Coronary artery (tissue), 2 donors: ENCODE measurements around the gene HMBS.
A peak's percentile ranks its signal among the peaks of the same experiment; 100 is the strongest.

Experiments
- DNase-seq: peaks from one replicate; pipeline ENCODE4 v3.0.0-alpha.2; 2017; ENCODE audit warnings: low spot score
- H3K27ac ChIP-seq, 2 donors: fragments of 200-600 bp; sonication (generic); one replicate each; pipeline ENCODE4 v1.5.1; 2016 to 2019
- H3K4me3 ChIP-seq: fragments of 200-600 bp; sonication (generic); 2 replicates; pipeline ENCODE4 v1.5.1; 2016; ENCODE audit warnings: mild to moderate bottlenecking, moderate library complexity
- CTCF ChIP-seq: fragments of 200-600 bp; sonication (generic); IDR thresholded peaks from one replicate; pipeline ENCODE4 v1.5.1; 2019; ENCODE audit warnings: antibody characterized with exemption

The HMBS gene

GRCh38 chr11:119089319-119089718, 4.6 kb downstream of the HMBS start:
- no peak for TF ChIP-seq CTCF
- Histone ChIP-seq H3K27ac (no peak overlapping the region), H3K4me3 (no peak overlapping the region)
- DNase-seq, result no peak

DNA sequence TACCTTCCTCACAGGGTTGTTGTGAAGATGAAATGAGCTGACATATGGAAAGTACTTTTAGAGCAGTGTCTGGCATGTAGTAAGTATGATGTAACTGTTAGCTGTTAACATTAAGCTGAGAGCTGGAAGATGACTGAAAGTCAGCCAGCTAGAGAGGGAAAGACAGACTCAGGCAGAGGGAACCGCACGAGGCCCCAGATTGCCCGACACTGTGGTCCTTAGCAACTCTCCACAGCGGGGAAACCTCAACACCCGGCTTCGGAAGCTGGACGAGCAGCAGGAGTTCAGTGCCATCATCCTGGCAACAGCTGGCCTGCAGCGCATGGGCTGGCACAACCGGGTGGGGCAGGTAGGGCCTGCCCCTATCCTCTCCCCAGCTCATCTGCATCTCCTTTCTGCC, 6.5 kb downstream of the HMBS start:
- DNase-seq, result no peak
- TF ChIP-seq CTCF, result no peak
- Histone ChIP-seq H3K27ac (no peak overlapping the region), H3K4me3 (no peak overlapping the region)

GRCh38 chr11:119091966-119092879, 7.5 kb downstream of the HMBS start:
- Histone ChIP-seq H3K4me3 (peak overlapping the region; percentile 92), H3K27ac (peak overlapping the region in 1 of 2 donors; percentile 47)
- TF ChIP-seq CTCF, result no peak
- DNase-seq, result no peak

- peak overlapping the region; percentile 92 for H3K4me3 ChIP-seq
- TF ChIP-seq CTCF, result no peak
- DNase-seq, result no peak
- peak overlapping the region; percentile 47 to 97 for H3K27ac ChIP-seq
These were observed 8.5 kb downstream of the HMBS start for GRCh38 chr11:119092880-119093842.

DNA sequence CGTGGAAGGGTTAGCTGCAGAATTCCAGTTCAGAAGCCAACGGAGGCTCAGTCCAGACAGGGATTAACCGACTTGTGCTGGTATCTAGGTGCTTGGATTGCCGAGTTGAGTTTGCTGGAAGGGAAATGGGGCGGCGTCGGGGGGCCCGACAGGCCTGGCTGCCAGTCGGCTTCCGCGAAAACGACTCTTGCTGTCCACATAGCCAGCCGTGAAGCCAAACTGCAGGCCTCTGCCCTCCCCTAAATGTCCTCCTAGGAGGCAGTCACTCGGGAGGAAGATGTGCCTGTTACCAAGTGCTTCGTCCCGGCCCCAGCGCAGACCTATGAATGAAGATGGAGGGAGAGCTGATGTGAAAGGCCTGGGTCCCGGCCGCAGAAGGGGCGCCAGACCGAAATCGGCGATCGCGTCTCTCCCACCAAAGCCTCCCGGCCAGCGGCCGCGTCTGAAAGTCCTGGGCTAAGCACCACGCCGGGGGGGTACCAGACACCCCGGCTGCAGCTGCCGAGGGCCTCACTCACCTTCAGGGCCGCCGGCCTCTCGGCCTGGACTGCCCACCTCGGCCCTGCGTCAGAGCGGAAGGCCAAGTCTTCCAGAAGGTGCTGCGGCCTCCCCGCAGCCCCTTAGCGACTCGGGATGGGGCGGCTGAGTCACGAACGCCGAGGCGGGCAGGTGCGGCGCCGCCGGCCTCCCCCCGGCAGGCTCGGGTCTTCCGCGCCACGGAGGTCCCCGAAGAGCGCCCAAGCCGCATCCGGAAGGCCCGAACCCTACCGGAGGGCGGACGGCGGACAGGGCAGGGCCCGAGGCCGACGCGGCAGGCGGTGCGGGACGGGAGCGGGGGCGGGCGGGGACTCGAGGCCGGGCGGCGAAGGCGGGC, 9.5 kb downstream of the HMBS start:
- TF ChIP-seq CTCF, result no peak
- DNase-seq, result peak; percentile 80
- Histone ChIP-seq H3K4me3 (peak overlapping the region; percentile 92), H3K27ac (peak overlapping the region; percentile 97)

DNA sequence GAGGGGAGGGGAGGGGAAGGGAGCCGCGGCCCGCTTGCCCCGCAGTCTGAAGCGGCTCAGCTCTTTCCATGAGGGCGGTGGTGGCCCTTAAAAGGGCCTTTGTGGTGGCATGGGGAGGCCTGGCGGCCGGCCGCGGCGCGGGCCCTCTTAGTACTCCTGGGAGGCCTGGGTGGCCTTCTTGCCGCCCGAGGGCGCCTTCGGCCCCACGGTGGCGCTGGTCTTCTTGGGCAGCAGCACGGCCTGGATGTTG, 10.1 kb downstream of the HMBS start:
- H3K27ac ChIP-seq, result peak overlapping the region; percentile 97
- peak; percentile 58 for TF ChIP-seq CTCF
- peak; percentile 93 for DNase-seq
- H3K4me3 ChIP-seq, result peak overlapping the region; percentile 92
